Skin epidermis (tissue), 12 donors: ENCODE data around the gene SOX6.
"Not testable (repeated sequence)": the region's sequence is repeated elsewhere in the genome, so short reads cannot be mapped to it uniquely, and the experiment has no call there.

ENCODE experiments used
- H3K27ac ChIP-seq, 21 experiments: fragments of 200-600 bp; sonication (generic) in 11 of 21; one replicate each; pipeline ENCODE4 v1.5.0; 2020; ENCODE audit warnings: mild to moderate bottlenecking in 3 of 21, inconsistent platforms in 2 of 21, moderate library complexity in 2 of 21
- H3K4me3 ChIP-seq, 7 experiments: fragments of 200-600 bp; sonication (generic) in 2 of 7; one replicate each; pipeline ENCODE4 v1.5.0; 2020; ENCODE audit warnings: inconsistent platforms in 2 of 7, mild to moderate bottlenecking in 2 of 7, moderate library complexity in 1 of 7

The SOX6 gene

DNA sequence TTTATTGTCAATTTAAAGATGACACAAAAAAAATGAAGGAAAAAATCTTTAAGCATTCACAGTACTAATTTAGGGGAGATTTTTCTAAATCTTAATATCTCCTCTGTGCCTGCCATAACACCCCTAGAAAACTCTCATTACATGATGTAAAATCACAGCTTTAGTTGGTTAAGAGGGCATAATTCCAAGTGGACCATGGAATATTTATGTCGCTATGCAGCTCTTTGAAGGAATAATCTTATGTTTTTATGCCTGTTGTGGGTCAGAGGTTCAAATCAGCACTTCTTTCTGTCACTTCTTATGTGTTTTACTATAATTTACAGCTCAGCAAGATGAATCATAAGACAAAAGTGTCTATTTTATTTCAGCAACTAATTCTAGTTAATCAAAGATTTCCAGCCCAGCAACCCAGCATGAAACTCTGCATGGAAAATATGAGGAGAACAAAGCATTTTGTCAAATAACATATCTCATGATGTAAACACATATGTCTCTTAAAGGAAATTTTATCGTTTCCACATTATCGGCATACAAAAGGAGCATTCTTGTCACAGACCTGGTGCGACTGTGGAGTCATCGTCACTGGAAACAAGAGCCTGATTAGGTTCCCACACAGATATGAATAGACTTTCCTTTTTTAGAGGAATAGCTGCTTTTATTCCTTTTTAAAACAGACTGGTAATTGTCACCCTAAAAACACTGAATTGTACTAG, 274.8 kb downstream of the SOX6 start:
- H3K4me3 ChIP-seq, result no peak overlapping the region
- no peak overlapping the region for H3K27ac ChIP-seq

DNA sequence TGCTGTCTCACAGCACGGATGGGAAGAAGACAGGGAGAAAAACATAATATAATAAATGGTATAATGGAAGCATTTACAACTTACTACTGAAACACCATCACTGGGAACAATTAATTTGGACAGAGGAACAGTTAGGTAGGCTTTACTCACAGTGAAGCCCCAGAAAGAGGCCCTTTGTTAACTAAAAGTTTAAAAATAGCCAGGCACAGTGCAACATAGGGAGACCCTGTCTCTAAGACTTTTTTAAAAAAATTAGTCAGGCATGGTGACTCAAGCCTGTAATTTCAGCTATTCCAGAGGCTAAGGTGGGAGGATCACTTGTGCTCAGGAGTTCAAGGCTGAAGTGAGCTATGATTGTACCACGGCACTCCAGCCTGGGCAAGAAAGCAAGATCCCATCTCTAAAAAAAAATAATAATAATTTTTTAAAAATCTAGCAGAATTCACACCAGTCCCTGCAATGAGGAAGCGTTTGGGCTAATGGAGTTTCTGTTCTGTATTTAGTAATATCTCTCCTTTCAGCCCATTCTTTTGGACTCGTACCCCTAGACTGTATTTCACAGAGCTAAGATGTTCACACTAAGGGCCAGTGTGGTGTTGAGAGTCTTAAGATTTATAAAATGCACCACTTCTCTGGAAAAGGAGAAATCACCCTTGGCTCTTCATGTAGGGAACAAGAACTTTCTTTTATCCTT, 275.5 kb downstream of the SOX6 start:
- Histone ChIP-seq H3K27ac (no peak overlapping the region), H3K4me3 (no peak overlapping the region)

DNA sequence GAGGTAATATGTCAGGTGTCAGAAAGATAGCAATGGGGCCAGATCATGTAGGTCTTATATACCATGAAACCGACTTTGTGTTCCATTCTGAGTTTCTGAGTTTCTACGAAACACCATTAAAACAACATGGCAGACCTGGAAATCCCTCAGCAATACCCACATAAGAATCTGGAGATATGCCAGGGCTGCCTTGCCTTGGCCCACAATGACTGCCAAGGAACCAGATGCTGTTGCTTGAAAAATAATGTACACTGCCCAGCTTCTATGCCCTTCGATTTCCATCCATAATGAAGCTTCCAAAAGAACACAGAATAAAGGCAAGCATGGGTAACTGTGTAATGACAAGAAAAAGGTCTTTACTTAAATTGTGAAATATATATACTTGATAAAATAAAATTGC, 277.4 kb downstream of the SOX6 start:
- Histone ChIP-seq H3K27ac (no peak overlapping the region), H3K4me3 (no peak overlapping the region)

GRCh38 chr11:16070573-16070972, 285.8 kb downstream of the SOX6 start:
- Histone ChIP-seq H3K27ac (no peak overlapping the region), H3K4me3 (no peak overlapping the region)

- not testable (repeated sequence) for H3K27ac ChIP-seq, H3K4me3 ChIP-seq
Measured at GRCh38 chr11:16067268-16067667, 289.1 kb downstream of the SOX6 start.

- H3K4me3 ChIP-seq, result no peak overlapping the region
- no peak overlapping the region for H3K27ac ChIP-seq
Measured at GRCh38 chr11:16059332-16059731, 297.0 kb downstream of the SOX6 start.

DNA sequence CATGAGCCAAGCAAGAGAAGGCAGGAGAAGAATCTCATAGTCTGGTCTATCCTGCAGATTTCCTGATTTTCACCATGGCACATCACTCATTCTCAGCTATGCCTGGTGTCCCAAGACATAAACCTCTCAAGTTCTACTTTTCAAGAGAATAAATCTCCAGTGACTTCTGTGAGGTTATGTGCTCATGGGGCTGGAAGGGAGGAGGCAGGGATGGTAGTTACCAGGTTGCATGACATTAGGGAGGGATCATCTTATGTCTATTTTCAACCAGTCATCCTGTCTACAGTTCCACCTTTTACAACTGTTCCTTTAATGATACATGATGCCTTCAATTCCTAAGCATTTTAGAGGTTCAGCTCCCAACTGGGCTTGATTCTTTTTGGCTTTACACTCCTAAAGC, 297.7 kb downstream of the SOX6 start:
- no peak overlapping the region for H3K27ac ChIP-seq
- H3K4me3 ChIP-seq, result no peak overlapping the region

DNA sequence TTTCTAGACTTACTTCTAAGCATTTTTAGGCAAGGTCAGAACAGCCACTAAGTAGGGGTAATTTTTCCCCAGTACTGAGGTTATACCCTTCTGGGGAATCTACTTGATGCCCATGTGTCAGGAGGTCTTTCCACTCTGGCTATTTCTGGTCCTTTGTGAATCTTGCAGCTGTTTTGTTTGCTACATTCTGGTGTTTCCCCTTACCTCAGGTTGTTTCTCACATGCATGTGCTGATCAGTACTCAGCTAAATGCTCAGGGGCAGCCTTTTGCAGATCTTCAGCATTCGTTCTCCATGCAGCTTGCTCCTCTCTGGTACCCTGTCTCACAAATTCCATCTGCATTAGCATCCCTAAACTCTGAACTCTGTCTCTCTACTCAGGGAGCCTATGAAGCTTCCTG, 303.6 kb downstream of the SOX6 start:
- no peak overlapping the region for H3K27ac ChIP-seq
- no peak overlapping the region for H3K4me3 ChIP-seq

DNA sequence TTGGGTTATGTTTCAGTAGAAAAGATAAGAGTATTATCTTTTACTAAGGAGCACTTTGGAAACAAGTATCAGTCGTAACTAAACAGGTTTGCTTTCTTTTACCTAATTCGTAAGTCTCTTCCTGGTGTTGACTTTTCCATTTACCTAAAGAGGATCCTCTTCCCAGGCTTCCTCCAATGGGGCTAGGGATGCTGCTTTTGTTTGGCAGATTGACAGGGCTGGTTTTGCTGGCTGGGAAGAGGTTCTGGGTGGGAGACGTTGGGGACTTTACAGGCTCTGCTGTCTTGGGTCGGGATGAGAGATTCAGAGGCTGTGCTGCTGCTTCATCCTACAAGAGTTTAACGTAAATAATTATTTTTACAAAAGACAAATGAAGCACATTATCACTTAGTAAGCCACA, 306.7 kb downstream of the SOX6 start:
- Histone ChIP-seq H3K4me3 (no peak overlapping the region), H3K27ac (no peak overlapping the region)

- H3K4me3 ChIP-seq, result no peak overlapping the region
- no peak overlapping the region for H3K27ac ChIP-seq
Measured at GRCh38 chr11:16047073-16047472, 309.3 kb downstream of the SOX6 start.

GRCh38 chr11:16043617-16044016, 312.7 kb downstream of the SOX6 start:
- no peak overlapping the region for H3K27ac ChIP-seq
- no peak overlapping the region for H3K4me3 ChIP-seq

GRCh38 chr11:16041207-16041606, 315.1 kb downstream of the SOX6 start:
- Histone ChIP-seq H3K27ac (no peak overlapping the region), H3K4me3 (no peak overlapping the region)

DNA sequence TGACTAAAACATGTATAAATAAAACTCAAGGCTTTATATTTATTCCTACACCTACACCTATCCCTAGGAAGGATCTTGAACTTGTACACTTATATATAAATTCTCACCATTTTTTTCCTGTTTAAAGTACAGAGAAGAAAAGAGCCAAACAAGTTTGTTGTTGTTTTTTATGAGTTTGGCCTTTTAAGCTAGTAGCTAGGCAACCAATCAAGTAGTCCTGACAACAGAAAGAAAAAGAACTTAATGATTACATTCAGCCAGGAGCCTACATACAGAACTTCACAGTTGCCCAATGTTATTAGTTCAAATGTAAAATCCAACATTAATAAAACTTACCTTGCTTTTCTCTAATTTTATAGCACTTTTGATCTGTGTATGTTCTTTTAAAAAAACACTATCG, 316.2 kb downstream of the SOX6 start:
- H3K27ac ChIP-seq, result no peak overlapping the region
- no peak overlapping the region for H3K4me3 ChIP-seq

DNA sequence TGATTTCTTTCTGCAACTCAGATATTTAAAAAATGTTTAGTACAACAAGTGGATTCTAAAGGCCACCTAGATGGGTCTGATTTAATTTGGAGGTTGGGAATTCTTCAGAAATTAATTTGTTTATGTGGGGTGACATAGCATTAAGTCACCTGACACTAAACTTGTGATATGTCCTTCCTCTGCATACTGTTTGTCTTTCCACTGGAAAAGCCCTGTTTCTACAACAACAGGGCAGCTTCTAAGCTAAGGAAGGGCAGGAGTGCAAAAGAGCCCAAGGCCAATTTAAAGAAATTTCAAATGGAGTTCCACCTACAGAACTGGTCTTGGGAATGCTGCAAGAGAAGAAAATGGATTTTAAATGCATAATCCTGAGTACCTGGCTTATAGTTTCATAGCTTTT, 319.2 kb downstream of the SOX6 start:
- Histone ChIP-seq H3K4me3 (no peak overlapping the region), H3K27ac (no peak overlapping the region)

DNA sequence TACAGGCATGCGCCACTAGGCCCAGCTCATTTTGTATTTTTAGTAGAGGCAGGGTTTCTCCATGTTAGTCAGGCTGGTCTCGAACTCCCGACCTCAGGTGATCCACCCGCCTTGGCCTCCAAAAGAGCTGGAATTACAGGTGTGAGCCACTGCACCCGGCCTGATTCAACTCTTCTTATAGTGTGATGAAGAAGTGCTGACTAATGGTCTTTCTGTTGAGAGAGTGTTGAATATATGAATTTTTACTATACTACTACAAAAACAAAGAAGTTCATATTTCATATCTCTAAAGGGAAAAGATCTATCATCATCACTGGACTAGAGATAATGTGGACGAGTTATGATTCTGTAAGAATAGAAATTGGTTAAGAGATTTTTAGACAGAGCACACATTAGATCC, 320.1 kb downstream of the SOX6 start:
- H3K27ac ChIP-seq, result no peak overlapping the region
- H3K4me3 ChIP-seq, result no peak overlapping the region

- H3K27ac ChIP-seq, result no peak overlapping the region
- H3K4me3 ChIP-seq, result no peak overlapping the region
Measured at GRCh38 chr11:16034074-16034473, 322.3 kb downstream of the SOX6 start.

DNA sequence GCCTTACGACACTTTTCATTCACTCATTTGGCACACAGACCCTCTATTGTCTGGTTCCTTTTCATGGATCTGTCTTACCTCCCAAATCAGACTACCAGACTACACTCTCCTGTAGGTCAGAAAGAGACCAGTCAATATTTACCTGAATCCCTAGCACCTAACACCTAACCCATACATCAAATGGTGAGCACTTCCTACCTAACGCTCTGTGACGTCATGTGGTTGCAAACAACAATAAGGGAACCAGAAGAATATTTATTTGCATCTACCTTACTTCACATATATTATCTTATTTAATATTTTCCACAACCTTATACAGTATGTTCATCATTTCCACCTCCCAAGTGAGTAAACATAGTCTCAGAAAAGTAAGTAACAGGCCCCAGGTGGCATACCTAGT, 323.4 kb downstream of the SOX6 start:
- Histone ChIP-seq H3K4me3 (no peak overlapping the region), H3K27ac (no peak overlapping the region)

DNA sequence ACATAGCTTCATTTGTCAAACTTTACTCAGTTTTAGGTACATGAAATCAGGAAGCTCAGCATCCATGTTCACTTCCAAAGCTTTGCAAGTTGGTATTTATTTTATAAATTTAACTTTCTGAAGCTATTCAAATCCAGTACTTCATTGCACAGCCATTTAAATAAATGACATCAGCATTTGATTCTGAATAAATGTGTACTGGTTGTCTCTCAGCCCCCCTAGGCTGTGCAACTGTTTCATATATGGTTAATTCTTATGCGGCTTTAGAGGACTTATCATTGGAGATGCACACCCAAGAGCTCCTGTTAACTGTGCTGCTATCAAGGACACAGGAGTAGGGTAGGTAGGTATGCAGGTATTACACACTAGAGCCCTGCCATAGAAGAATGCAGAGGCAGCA, 325.1 kb downstream of the SOX6 start:
- Histone ChIP-seq H3K27ac (no peak overlapping the region), H3K4me3 (no peak overlapping the region)

DNA sequence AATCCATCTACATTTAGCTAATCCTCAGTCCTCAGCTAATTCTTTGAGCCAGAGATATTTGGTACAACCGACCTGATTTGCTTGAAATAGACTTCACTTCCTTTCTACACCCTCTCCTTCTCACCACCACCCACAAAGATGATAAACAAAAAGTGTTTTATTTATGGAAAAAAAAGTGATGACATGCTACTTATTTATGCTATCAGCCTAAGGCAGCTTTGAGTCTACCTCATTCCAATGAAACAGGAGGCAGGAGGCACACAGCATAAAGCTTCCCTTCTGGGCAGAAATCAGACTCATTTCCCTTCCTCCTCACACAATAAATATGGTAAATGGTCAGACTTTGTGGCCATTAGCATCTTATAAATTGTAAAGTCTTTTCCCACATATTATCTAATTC, 325.7 kb downstream of the SOX6 start:
- Histone ChIP-seq H3K27ac (no peak overlapping the region), H3K4me3 (no peak overlapping the region)

- H3K27ac ChIP-seq, H3K4me3 ChIP-seq: not testable (repeated sequence)
Measured at GRCh38 chr11:16029151-16029550, 327.2 kb downstream of the SOX6 start.

GRCh38 chr11:16028419-16028818, 327.9 kb downstream of the SOX6 start:
- no peak overlapping the region for H3K27ac ChIP-seq

DNA sequence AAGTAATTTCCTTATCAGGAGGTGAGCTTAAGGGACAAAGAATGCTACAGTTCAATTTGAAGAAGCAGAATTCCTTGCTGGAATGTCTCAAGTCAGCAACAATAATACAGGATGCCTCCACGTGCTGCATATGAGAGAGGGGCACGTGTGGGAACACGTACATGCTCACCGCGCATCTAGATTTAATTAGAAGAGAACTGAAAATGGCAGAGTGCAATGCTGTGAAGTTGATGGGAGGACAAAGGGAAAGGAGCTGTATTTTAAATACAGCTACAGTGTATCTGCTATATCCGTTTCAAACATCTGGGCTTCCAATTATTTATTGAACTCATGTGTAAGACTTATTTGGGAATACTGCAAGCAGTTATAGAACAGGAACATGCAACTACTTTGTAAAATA, 328.7 kb downstream of the SOX6 start:
- H3K27ac ChIP-seq, result no peak overlapping the region
- no peak overlapping the region for H3K4me3 ChIP-seq

More at GRCh38 chr11:16028419-16028818, 327.9 kb downstream of the SOX6 start:
- no peak overlapping the region for H3K4me3 ChIP-seq
